Measurements from ENCODE around the gene DDA1. TPM values are rescaled to one million over a fixed set of nuclear protein-coding genes. Genes with fewer than 3 reads are reported as not detected.

DDA1 gene
- total and polyA plus RNA-seq, 2 of the 13 experiments (the other 11 are each of a cell fraction or from before 2014, with no cell fraction given), result 24.5 to 26.0 TPM

DNA sequence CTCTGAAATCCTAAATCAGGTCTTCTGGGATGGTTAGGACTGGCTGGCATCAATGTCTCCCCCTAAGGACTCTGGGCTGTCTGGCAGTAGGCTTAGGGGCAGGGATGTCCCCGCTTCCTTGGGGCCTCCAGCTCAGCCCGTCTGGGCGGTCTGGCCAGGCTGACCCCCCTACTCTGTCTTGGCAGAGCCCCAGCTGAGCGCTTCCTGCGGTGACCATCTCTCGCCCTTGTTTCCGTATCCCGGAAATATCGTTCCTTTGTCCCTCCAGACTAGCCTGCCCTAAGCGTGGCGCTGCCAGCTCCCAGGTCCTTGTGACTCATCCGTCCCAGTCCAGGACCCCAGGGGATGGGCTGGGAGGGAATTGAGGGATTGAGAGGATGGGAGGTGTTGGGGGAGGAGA, 39.3 kb downstream of the DDA1 start (continued):
- no peak for TF ChIP-seq ZNF713 (CRISPR knock-in tag; IDR thresholded peaks at IDR 0.05)
- TF ChIP-seq, protein P1, sequence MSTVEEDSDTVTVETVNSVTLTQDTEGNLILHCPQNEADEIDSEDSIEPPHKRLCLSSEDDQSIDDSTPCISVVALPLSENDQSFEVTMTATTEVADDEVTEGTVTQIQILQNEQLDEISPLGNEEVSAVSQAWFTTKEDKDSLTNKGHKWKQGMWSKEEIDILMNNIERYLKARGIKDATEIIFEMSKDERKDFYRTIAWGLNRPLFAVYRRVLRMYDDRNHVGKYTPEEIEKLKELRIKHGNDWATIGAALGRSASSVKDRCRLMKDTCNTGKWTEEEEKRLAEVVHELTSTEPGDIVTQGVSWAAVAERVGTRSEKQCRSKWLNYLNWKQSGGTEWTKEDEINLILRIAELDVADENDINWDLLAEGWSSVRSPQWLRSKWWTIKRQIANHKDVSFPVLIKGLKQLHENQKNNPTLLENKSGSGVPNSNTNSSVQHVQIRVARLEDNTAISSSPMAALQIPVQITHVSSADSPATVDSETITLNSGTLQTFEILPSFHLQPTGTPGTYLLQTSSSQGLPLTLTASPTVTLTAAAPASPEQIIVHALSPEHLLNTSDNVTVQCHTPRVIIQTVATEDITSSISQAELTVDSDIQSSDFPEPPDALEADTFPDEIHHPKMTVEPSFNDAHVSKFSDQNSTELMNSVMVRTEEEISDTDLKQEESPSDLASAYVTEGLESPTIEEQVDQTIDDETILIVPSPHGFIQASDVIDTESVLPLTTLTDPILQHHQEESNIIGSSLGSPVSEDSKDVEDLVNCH (CRISPR knock-in tag; IDR thresholded peaks at IDR 0.05), result no peak
- TF ChIP-seq, protein P2, sequence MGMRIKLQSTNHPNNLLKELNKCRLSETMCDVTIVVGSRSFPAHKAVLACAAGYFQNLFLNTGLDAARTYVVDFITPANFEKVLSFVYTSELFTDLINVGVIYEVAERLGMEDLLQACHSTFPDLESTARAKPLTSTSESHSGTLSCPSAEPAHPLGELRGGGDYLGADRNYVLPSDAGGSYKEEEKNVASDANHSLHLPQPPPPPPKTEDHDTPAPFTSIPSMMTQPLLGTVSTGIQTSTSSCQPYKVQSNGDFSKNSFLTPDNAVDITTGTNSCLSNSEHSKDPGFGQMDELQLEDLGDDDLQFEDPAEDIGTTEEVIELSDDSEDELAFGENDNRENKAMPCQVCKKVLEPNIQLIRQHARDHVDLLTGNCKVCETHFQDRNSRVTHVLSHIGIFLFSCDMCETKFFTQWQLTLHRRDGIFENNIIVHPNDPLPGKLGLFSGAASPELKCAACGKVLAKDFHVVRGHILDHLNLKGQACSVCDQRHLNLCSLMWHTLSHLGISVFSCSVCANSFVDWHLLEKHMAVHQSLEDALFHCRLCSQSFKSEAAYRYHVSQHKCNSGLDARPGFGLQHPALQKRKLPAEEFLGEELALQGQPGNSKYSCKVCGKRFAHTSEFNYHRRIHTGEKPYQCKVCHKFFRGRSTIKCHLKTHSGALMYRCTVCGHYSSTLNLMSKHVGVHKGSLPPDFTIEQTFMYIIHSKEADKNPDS (CRISPR knock-in tag; IDR thresholded peaks at IDR 0.05), result no peak
- TF ChIP-seq, protein P3, sequence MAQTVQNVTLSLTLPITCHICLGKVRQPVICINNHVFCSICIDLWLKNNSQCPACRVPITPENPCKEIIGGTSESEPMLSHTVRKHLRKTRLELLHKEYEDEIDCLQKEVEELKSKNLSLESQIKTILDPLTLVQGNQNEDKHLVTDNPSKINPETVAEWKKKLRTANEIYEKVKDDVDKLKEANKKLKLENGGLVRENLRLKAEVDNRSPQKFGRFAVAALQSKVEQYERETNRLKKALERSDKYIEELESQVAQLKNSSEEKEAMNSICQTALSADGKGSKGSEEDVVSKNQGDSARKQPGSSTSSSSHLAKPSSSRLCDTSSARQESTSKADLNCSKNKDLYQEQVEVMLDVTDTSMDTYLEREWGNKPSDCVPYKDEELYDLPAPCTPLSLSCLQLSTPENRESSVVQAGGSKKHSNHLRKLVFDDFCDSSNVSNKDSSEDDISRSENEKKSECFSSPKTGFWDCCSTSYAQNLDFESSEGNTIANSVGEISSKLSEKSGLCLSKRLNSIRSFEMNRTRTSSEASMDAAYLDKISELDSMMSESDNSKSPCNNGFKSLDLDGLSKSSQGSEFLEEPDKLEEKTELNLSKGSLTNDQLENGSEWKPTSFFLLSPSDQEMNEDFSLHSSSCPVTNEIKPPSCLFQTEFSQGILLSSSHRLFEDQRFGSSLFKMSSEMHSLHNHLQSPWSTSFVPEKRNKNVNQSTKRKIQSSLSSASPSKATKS (CRISPR knock-in tag; IDR thresholded peaks at IDR 0.05), result no peak
- TF ChIP-seq, protein P4, sequence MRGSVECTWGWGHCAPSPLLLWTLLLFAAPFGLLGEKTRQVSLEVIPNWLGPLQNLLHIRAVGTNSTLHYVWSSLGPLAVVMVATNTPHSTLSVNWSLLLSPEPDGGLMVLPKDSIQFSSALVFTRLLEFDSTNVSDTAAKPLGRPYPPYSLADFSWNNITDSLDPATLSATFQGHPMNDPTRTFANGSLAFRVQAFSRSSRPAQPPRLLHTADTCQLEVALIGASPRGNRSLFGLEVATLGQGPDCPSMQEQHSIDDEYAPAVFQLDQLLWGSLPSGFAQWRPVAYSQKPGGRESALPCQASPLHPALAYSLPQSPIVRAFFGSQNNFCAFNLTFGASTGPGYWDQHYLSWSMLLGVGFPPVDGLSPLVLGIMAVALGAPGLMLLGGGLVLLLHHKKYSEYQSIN (CRISPR knock-in tag; IDR thresholded peaks at IDR 0.05; ENCODE audit: borderline replicate concordance), result no peak
- TF ChIP-seq, protein P5, sequence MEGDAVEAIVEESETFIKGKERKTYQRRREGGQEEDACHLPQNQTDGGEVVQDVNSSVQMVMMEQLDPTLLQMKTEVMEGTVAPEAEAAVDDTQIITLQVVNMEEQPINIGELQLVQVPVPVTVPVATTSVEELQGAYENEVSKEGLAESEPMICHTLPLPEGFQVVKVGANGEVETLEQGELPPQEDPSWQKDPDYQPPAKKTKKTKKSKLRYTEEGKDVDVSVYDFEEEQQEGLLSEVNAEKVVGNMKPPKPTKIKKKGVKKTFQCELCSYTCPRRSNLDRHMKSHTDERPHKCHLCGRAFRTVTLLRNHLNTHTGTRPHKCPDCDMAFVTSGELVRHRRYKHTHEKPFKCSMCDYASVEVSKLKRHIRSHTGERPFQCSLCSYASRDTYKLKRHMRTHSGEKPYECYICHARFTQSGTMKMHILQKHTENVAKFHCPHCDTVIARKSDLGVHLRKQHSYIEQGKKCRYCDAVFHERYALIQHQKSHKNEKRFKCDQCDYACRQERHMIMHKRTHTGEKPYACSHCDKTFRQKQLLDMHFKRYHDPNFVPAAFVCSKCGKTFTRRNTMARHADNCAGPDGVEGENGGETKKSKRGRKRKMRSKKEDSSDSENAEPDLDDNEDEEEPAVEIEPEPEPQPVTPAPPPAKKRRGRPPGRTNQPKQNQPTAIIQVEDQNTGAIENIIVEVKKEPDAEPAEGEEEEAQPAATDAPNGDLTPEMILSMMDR (CRISPR knock-in tag; IDR thresholded peaks at IDR 0.05), result peak; percentile 20; the same call in 1 of the 2 replicates
- TF ChIP-seq THAP11 (CRISPR knock-in tag; IDR thresholded peaks at IDR 0.05), result no peak
- no peak for TF ChIP-seq GABPA (IDR thresholded peaks at IDR 0.05; ENCODE audit: low read depth, low read length)
- peak; percentile 48 for TF ChIP-seq GABPA (CRISPR knock-in tag; IDR thresholded peaks at IDR 0.05; ENCODE audit: low read depth)
- TF ChIP-seq, protein P6, sequence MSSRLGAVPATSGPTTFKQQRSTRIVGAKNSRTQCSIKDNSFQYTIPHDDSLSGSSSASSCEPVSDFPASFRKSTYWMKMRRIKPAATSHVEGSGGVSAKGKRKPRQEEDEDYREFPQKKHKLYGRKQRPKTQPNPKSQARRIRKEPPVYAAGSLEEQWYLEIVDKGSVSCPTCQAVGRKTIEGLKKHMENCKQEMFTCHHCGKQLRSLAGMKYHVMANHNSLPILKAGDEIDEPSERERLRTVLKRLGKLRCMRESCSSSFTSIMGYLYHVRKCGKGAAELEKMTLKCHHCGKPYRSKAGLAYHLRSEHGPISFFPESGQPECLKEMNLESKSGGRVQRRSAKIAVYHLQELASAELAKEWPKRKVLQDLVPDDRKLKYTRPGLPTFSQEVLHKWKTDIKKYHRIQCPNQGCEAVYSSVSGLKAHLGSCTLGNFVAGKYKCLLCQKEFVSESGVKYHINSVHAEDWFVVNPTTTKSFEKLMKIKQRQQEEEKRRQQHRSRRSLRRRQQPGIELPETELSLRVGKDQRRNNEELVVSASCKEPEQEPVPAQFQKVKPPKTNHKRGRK (CRISPR knock-in tag; IDR thresholded peaks at IDR 0.05), result no peak
- TF ChIP-seq, protein P7, sequence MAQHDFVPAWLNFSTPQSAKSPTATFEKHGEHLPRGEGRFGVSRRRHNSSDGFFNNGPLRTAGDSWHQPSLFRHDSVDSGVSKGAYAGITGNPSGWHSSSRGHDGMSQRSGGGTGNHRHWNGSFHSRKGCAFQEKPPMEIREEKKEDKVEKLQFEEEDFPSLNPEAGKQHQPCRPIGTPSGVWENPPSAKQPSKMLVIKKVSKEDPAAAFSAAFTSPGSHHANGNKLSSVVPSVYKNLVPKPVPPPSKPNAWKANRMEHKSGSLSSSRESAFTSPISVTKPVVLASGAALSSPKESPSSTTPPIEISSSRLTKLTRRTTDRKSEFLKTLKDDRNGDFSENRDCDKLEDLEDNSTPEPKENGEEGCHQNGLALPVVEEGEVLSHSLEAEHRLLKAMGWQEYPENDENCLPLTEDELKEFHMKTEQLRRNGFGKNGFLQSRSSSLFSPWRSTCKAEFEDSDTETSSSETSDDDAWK (CRISPR knock-in tag; IDR thresholded peaks at IDR 0.05), result no peak
- TF ChIP-seq, protein P8, sequence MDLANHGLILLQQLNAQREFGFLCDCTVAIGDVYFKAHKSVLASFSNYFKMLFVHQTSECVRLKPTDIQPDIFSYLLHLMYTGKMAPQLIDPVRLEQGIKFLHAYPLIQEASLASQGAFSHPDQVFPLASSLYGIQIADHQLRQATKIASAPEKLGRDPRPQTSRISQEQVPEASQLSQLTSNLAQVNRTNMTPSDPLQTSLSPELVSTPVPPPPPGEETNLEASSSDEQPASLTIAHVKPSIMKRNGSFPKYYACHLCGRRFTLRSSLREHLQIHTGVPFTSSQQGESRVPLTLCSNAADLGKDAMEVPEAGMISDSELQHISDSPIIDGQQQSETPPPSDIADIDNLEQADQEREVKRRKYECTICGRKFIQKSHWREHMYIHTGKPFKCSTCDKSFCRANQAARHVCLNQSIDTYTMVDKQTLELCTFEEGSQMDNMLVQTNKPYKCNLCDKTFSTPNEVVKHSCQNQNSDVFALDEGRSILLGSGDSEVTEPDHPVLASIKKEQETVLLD (CRISPR knock-in tag; IDR thresholded peaks at IDR 0.05; ENCODE audit: low read depth), result no peak
